Aorta (tissue), 5 donors: ENCODE measurements around the gene C15orf39. TPM values are rescaled to one million over a fixed set of nuclear protein-coding genes. Genes with fewer than 3 reads are reported as not detected.
"Not testable (repeated sequence)": the region's sequence is repeated elsewhere in the genome, so short reads cannot be mapped to it uniquely, and the experiment has no call there.

Source experiments
- ATAC-seq: fragments of 200-7000 bp; cut with Tn5 transposase; one replicate; pipeline ENCODE4 v1.9.1; 2022; ENCODE audit warnings: moderate library complexity; ENCODE audit not compliant: low FRiP score
- DNase-seq, 2 donors: peaks; one replicate each; pipeline ENCODE4 v3.0.0-alpha.2; 2020
- H3K27ac ChIP-seq, 2 donors: one replicate each; pipeline ENCODE4 v1.5.1; 2013; ENCODE audit warnings: low read length in 2 of 2, mild to moderate bottlenecking in 2 of 2, moderate library complexity in 2 of 2, control low read depth in 1 of 2, inconsistent platforms in 1 of 2, low read depth in 1 of 2
- H3K27me3 ChIP-seq, 2 donors: one replicate each; pipeline ENCODE4 v1.6.1; 2013; ENCODE audit warnings: control low read depth in 1 of 2, low read length in 1 of 2, mild to moderate bottlenecking in 1 of 2, moderate library complexity in 1 of 2; ENCODE audit not compliant: insufficient read depth in 2 of 2, control insufficient read depth in 1 of 2
- H3K36me3 ChIP-seq, 2 donors: one replicate each; pipeline ENCODE4 v1.6.1; 2013; ENCODE audit warnings: control low read depth in 1 of 2, low read length in 1 of 2, mild to moderate bottlenecking in 1 of 2; ENCODE audit not compliant: insufficient read depth in 2 of 2, control insufficient read depth in 1 of 2
- H3K4me1 ChIP-seq, 2 donors: one replicate each; pipeline ENCODE4 v1.6.1; 2013; ENCODE audit warnings: low read length in 2 of 2, control low read depth in 1 of 2, mild to moderate bottlenecking in 1 of 2, moderate library complexity in 1 of 2; ENCODE audit not compliant: insufficient read depth in 2 of 2, control insufficient read depth in 1 of 2
- H3K4me3 ChIP-seq, 2 donors: one replicate each; pipeline ENCODE4 v1.5.1; 2013; ENCODE audit warnings: low read length in 2 of 2, control low read depth in 1 of 2, mild to moderate bottlenecking in 1 of 2
- H3K9me3 ChIP-seq: one replicate; pipeline ENCODE4 v1.6.1; 2013; ENCODE audit warnings: mild to moderate bottlenecking, low read length; ENCODE audit not compliant: control insufficient read depth
- WGBS, 2 donors: extraction: QIAGEN DNeasy Blood & Tissue Kit; methylation state at CpG; one replicate each; pipeline ENCODE4 v1.1.7; 2013; 5-methylcytosine and 5-hydroxymethylcytosine counted together
- intact Hi-C, 2 donors: fragments of 100-400 bp; cut with DNase I; formaldehyde crosslinking; loops; one replicate each; pipeline versions ENCODE4 v1.14.2 to v1.15.0; 2022
- polyA plus RNA-seq, 2 donors: library from polyadenylated mRNA; stranded (reverse); fragments of 200-250 nt; gene quantifications; one replicate each; pipeline ENCODE4 v1.2.3, GENCODE V29; 2013
- total RNA-seq, 2 donors: library from RNA; stranded (reverse); fragmentation: NEBNext Ultra II Directional; extraction: Animal tissue kit (Norgen Biotek cat#: 25700); gene quantifications; one replicate each; pipeline ENCODE4 v1.2.1, GENCODE V29; 2021
- donor health status: healthy with polysubstance abuse.
- donor health status: Bipolar disorder and iron deficiency.
- donor health status: DM: no; HTN: no; CAD: no.
- donor health status: DM: no; HTN: no; CAD: no.
- donor health status: DM: yes; HTN: yes; CAD: no.

Gene C15orf39
- total and polyA plus RNA-seq, 4 donors = 8.1 to 26.8 (median 16.6) TPM

DNA sequence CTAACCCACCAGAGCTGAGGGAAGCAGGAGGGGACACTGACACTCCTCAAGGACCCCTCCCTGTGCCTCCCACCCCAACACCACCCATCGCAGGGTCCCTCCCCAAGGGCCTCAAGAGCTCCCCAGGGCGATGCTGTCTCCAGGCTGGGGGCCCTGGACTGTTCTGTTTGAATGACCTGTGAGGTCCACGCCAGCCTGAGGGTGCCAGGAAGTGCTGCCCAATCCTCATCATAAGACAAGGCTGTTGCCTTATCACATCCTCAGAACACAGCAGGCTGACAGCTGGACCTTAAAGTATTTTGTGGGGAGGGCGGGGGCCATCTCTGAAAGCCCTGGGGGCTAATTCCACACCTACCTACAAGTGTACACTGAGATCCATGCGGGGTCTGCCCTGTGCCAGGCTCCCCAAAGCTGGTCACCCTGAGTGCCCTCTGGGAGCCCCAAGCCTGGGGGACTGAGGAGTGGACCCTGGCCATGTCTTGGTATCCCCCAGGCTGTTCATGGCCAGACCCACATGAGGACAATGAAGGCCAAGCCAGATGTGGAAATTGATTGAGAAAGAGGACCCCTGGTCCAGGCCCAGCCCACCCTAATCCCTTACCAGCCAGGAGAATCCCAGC lies 32.6 kb downstream of the C15orf39 start:
- H3K9me3 ChIP-seq = no peaks in the 10 kb centered on the region
- H3K4me1 ChIP-seq = no peaks in the 10 kb centered on the region
- no peaks in the 10 kb centered on the region for H3K36me3 ChIP-seq
- H3K4me3 ChIP-seq = no peak overlapping the region
- no peak for ATAC-seq
- no peak for DNase-seq
- intact Hi-C loops = loop anchor here in 1 of 2 donors (10.0 kb wide), 1 partner anchor 80 kb away; no protein-coding TSS in a partner anchor
- WGBS, 2 donors = 80 to 83% methylated on average over 5 of the region's 5 CpGs
- H3K27ac ChIP-seq = no peak overlapping the region
- no peaks in the 10 kb centered on the region for H3K27me3 ChIP-seq

DNA sequence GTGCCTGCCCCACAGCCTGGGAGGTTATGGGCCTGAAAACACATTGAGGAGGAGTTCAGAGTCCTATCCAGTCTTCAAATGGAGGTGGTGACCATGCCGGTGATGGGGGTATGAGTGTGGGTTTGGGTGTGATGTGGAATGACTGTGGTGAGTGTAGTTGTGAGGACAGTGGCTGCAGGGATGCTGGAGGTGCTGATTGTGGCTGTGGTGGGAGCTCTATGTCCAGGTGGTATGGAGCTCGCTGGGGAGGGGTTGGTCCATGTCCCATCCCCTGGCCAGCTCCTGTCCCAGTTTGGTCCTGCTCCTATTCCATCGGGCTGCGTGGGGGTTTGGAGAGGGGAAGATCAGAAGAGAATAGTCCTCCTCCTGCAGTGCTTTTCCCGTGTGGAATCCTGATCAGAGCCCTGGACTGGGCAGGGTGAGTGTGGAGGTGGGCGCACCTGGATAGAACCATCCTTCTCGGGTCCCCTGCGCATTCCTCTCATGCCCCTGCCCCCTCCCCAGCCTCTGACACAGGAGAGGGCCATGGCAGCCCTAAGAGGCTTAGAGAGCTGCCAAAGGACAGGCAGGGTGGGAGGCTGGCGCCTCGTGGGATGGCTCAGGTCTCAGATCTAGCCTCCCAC lies 33.5 kb downstream of the C15orf39 start:
- ATAC-seq (no peak), DNase-seq (no peak)
- no peaks in the 10 kb centered on the region for H3K9me3 ChIP-seq
- 84% methylated on average over 10 of the region's 10 CpGs for WGBS, 2 donors
- no peaks in the 10 kb centered on the region for H3K4me1 ChIP-seq
- H3K4me3 ChIP-seq = no peak overlapping the region
- H3K27me3 ChIP-seq = no peaks in the 10 kb centered on the region
- intact Hi-C loops = loop anchor here in 1 of 2 donors (10.0 kb wide), 1 partner anchor 80 kb away; no protein-coding TSS in a partner anchor
- H3K27ac ChIP-seq = no peak overlapping the region
- H3K36me3 ChIP-seq = no peaks in the 10 kb centered on the region

DNA sequence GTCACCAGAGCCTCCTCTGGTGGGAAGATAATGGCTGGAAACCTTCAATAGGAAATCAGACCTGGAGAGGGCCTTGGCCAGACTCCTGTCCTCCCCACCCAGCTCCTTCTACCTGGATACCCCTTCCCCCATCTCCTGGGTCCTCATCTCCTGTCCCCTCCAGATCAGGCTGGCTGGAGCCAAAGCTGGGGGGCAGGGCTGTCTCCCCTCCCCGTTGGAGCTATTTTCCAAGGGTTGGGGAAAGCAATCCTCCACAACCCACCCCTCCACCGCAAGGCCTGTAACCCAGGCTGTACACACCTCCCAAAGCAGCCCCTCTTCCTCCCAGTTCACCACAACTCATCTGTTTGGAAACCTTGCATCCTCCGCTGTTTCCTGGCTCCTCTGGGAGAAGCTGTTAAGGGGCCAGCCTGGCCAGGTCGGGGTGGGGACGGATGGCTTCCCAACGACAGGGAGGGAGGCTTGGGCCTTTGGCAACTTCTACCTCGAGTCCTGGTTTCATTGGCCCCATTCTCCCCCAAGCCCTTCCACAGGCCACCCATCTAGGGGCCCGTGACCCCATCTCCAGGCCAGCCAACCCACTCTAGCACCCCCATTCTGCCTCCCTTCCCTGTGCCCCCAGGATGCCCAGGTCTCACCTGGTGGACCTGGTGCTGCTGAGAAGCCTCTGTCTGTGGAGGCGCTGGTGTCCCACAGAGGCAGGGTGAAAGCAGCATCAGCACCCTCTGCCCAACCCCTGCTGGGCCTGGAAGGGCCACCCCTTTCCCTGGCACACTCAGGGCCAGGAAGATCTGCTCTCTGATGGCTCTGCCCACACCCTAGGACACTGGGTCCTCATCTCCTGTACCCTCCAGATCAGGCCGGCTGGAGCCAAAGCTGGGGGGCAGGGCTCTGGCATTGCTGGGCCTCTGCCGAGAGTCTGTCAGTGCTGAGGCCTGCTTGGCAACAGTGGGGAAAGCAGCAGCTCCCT lies 34.4 kb downstream of the C15orf39 start:
- DNase-seq = no peak
- intact Hi-C loops = loop anchor here in 1 of 2 donors (10.0 kb wide), 1 partner anchor 79 kb away; no protein-coding TSS in a partner anchor
- Histone ChIP-seq H3K9me3 (no peaks in the 10 kb centered on the region), H3K27me3 (no peaks in the 10 kb centered on the region), H3K4me3 (no peak overlapping the region), H3K4me1 (no peaks in the 10 kb centered on the region), H3K27ac (no peak overlapping the region), H3K36me3 (no peaks in the 10 kb centered on the region)
- ATAC-seq = no peak
- WGBS, 2 donors = 82% methylated on average over 11 of the region's 11 CpGs

DNA sequence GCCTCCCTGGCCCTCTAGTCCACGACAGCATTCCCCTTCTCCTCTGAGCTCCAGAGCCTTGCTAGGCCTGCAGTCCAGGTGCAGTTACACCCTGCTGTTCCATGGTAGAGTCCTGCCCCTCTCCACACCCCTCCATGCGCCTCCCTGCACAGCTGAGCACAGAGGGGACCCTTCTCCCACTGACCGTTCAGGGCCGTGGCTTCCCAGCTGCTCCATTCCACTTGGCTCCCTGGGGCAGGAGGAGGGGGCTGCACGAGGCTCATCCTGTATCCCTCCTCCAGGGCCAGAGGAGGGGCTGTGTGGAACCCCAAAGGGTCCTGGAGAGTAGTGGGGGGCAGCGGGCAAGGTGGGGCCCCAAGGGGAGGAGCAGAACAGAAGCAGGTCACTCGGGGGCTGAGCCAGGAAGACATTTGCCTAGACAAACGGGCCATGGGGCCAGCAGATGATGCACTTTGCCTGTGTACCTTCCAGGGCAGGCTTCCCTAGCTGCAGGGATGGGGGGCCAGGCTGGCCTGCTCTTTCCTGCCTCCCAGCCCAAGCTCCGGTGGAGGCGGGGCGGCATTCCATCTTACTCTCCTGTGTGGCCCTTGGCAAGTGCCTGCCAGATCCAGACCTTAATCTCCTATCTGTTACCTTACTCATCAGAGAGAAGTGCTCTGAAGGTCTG lies 35.8 kb downstream of the C15orf39 start:
- Histone ChIP-seq H3K36me3 (no peaks in the 10 kb centered on the region), H3K4me1 (no peaks in the 10 kb centered on the region), H3K4me3 (no peak overlapping the region), H3K27ac (no peak overlapping the region), H3K27me3 (no peaks in the 10 kb centered on the region), H3K9me3 (no peaks in the 10 kb centered on the region)
- DNase-seq = no peak
- ATAC-seq = no peak
- 59 to 66% methylated on average over 11 of the region's 11 CpGs for WGBS, 2 donors
- intact Hi-C loops = loop anchor here in 1 of 2 donors (10.0 kb wide), 1 partner anchor 77 kb away; no protein-coding TSS in a partner anchor

DNA sequence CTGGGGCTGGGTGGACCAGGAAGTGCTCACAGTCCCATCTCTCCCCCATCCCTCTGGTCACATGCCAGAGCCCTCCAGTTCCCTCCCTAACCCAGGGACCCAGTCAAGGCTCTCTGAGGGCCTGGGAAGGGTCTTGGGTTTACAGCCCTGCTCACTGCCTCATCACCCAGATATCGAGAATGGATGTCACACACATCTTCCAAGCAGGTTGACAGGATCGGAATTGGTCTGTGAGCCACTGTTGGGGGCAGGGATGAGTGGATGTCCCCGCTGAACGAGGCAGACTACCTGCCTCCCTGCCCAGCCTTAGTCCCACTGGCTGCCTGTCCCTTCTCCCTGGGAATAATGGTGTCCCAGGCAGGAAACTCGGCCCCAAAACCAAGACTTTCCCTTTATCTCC lies 36.5 kb downstream of the C15orf39 start:
- H3K27me3 ChIP-seq = no peaks in the 10 kb centered on the region
- no peaks in the 10 kb centered on the region for H3K9me3 ChIP-seq
- DNase-seq (no peak), ATAC-seq (no peak)
- H3K4me1 ChIP-seq = no peaks in the 10 kb centered on the region
- no peak overlapping the region for H3K4me3 ChIP-seq
- intact Hi-C loops = loop anchor here in 1 of 2 donors (10.0 kb wide), 1 partner anchor 77 kb away; no protein-coding TSS in a partner anchor
- no peaks in the 10 kb centered on the region for H3K36me3 ChIP-seq
- WGBS, 2 donors = 81 to 84% methylated on average over 5 of the region's 5 CpGs
- H3K27ac ChIP-seq = no peak overlapping the region

- H3K9me3 ChIP-seq, H3K36me3 ChIP-seq, H3K4me1 ChIP-seq, DNase-seq, H3K27me3 ChIP-seq, intact Hi-C loops, ATAC-seq, H3K4me3 ChIP-seq, H3K27ac ChIP-seq: not testable (repeated sequence)
- 90 to 96% methylated on average over 1 of the region's 1 CpG for WGBS, 2 donors
Measured at GRCh38 chr15:75245741-75246140, 44.1 kb downstream of the C15orf39 start.

DNA sequence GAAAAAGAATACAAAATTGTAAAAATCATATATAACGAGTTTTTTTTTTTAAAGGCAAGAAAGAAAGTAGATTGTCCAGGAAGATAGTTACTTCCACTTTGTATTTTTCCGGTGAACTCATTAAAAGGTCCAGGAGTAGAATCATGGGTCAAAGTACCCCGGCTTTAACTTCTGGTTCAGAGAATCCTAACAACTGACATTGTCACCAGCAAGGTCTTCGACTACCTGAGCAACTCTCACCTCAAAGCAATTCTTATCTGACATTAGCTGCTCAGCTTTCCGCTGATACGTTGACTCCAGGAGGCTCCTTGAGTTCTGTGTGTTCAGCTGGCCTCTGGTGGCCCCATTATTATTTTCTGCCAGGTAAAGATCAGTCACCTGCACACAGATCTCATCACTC lies 47.3 kb downstream of the C15orf39 start:
- H3K27ac ChIP-seq, intact Hi-C loops, DNase-seq, H3K4me1 ChIP-seq, H3K9me3 ChIP-seq, ATAC-seq, H3K36me3 ChIP-seq, H3K27me3 ChIP-seq, H3K4me3 ChIP-seq: not testable (repeated sequence)
- 74 to 78% methylated on average over 6 of the region's 6 CpGs for WGBS, 2 donors

DNA sequence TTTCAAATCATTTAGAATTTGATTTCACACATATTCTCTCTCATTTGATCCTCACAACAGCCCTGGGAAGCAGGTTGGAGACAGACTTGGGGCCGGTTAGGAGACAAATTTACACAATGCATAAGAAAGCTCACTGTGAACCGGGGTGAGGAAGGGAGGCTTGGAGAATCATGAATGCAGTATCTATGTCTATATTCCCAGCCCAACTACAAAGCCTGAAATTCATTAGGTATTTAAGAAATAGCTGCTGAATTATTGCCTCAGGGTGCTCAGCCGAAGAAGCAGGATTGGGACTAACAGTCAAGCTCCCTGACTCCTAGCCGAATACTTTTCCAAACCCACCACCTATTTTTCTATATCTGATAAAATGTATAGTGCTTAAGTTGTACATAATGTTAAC lies 48.0 kb downstream of the C15orf39 start:
- WGBS, 2 donors = 52 to 54% methylated on average over 4 of the region's 4 CpGs
- no peak for ATAC-seq
- H3K4me1 ChIP-seq = no peaks in the 10 kb centered on the region
- DNase-seq = no peak
- no peaks in the 10 kb centered on the region for H3K36me3 ChIP-seq
- intact Hi-C loops = no loop called here
- H3K27me3 ChIP-seq = no peaks in the 10 kb centered on the region
- no peaks in the 10 kb centered on the region for H3K9me3 ChIP-seq
- H3K4me3 ChIP-seq = no peak overlapping the region
- H3K27ac ChIP-seq = no peak overlapping the region
